ENCODE data around the gene DEPDC1B.
"Not testable (repeated sequence)": the region's sequence is repeated elsewhere in the genome, so short reads cannot be mapped to it uniquely, and the experiment has no call there.

DNA sequence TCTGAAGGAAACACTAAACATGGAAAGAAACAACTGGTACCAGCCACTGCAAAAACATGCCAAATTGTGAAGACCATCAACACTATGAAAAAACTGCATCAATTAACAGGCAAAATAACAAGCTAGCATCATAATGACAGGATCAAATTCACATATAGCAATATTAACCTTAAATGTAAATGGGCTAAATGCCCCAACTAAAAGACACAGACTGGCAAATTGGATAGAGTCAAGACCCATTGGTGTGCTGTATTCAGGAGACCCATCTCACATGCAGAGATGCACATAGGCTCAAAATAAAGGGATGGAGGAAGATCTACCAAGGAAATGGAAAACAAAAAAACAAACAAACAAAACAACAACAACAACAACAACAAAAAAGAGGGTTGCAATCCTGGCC is 30.9 kb upstream of the DEPDC1B start:
- not testable (repeated sequence) for TF ChIP-seq EZH2phosphoT487 (IDR thresholded peaks at IDR 0.05; ENCODE audit: insufficient read depth, low read depth); EZH2 (IDR thresholded peaks at IDR 0.05; ENCODE audit: insufficient read depth, poor library complexity, severe bottlenecking)
